Activated CD4-positive, alpha-beta T cell treated with anti-CD3 and anti-CD28 coated beads, Interleukin-2, Interleukin-4, amounts not matched to agents 100 ng/mL and 50 ng/mL, durations not matched to agents 16 hours and 8 hours (primary cell): ENCODE data around the gene MEX3A.

ENCODE experiments used
- DNase-seq: peaks from one replicate; pipeline ENCODE4 v3.0.0-alpha.2; 2020; ENCODE audit warnings: low spot score

The MEX3A gene

GRCh38 chr1:156102633-156103511 is 20.6 kb upstream of the MEX3A start:
- no peak for DNase-seq

- DNase-seq, result no peak
Measured at GRCh38 chr1:156101880-156102279, 19.6 kb upstream of the MEX3A start.

- DNase-seq, result no peak
Measured at GRCh38 chr1:156100205-156100995, 18.1 kb upstream of the MEX3A start.

- no peak for DNase-seq
Measured at GRCh38 chr1:156099282-156099681, 17.0 kb upstream of the MEX3A start.

GRCh38 chr1:156098784-156099183 is 16.5 kb upstream of the MEX3A start:
- no peak for DNase-seq

GRCh38 chr1:156097499-156098178 is 15.4 kb upstream of the MEX3A start:
- peak; percentile 78 for DNase-seq

- DNase-seq, result peak; percentile 99
Measured at GRCh38 chr1:156096640-156097391, 14.6 kb upstream of the MEX3A start.

GRCh38 chr1:156095906-156096508 is 13.7 kb upstream of the MEX3A start:
- DNase-seq, result no peak

GRCh38 chr1:156091610-156092009 is 9.3 kb upstream of the MEX3A start:
- DNase-seq, result no peak

- DNase-seq, result peak; percentile 89
Measured at GRCh38 chr1:156090840-156091188, 8.5 kb upstream of the MEX3A start.

- no peak for DNase-seq
Measured at GRCh38 chr1:156090138-156090839, 8.0 kb upstream of the MEX3A start.

- no peak for DNase-seq
Measured at GRCh38 chr1:156089704-156090103, 7.4 kb upstream of the MEX3A start.

- DNase-seq, result no peak
Measured at GRCh38 chr1:156086256-156086662, 4.0 kb upstream of the MEX3A start.

GRCh38 chr1:156083800-156084790 is 1.8 kb upstream of the MEX3A start:
- no peak for DNase-seq

- no peak for DNase-seq
Measured at GRCh38 chr1:156081917-156082308, 352 bp downstream of the MEX3A start.

GRCh38 chr1:156081180-156081916 is 917 bp downstream of the MEX3A start:
- no peak for DNase-seq

- no peak for DNase-seq
Measured at GRCh38 chr1:156080863-156081179, 1.4 kb downstream of the MEX3A start.

GRCh38 chr1:156080241-156080862 is 1.9 kb downstream of the MEX3A start:
- no peak for DNase-seq

GRCh38 chr1:156079762-156080161 is 2.5 kb downstream of the MEX3A start:
- DNase-seq, result no peak
